Stimulated activated CD4-positive, alpha-beta T cell treated with anti-CD3 and anti-CD28 coated beads, Interleukin-2, amount 100 ng/mL, for 48 hours (primary cell): ENCODE measurements around the gene GLB1L2.

Experiments used
- DNase-seq, 2 donors: peaks; one replicate each; pipeline ENCODE4 v3.0.0-alpha.2; 2020

The GLB1L2 gene

DNA sequence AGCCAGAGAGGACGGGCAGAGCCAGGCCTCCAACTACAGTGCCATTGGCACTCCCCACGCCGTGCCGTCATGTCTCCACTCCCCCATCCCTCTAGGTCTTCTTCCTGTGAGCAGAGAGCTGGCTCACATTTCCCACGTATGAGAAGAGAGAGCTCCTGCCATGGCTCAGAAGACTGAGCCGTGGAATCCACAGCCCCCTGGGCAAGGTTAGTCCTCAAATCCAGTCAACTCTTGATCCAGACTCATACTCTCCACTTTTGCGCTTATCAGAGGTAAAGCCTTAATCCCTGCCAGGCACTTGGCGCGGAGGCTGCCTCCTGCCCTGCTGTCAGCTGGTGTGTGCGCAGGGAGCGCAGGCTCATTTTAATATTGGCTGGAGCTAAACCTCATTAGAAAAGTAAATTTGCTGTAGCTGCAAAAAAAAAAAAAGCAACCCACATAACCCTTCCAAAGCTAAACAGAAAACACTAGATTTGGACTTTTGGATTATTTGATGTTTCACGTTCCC is 75.6 kb downstream of the GLB1L2 start:
- no peak for DNase-seq

DNA sequence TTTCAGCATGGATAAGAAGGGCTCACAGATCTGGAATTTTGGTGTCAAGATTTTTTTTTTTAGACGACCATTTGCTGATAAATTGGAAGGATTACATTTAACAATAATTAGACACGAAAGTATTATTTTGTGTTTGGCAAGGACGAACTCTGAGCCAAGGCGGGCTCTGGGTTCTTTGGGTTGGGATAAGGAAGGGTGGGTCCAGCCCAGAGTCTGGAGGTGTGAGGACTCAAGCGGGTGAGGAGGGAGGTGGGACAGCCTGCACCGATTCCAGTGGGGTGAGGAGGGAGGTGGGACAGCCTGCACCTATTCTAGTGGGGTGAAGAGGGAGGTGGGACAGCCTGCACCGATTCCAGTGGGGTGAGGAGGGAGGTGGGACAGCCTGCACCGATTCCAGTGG is 76.1 kb downstream of the GLB1L2 start:
- no peak for DNase-seq

DNA sequence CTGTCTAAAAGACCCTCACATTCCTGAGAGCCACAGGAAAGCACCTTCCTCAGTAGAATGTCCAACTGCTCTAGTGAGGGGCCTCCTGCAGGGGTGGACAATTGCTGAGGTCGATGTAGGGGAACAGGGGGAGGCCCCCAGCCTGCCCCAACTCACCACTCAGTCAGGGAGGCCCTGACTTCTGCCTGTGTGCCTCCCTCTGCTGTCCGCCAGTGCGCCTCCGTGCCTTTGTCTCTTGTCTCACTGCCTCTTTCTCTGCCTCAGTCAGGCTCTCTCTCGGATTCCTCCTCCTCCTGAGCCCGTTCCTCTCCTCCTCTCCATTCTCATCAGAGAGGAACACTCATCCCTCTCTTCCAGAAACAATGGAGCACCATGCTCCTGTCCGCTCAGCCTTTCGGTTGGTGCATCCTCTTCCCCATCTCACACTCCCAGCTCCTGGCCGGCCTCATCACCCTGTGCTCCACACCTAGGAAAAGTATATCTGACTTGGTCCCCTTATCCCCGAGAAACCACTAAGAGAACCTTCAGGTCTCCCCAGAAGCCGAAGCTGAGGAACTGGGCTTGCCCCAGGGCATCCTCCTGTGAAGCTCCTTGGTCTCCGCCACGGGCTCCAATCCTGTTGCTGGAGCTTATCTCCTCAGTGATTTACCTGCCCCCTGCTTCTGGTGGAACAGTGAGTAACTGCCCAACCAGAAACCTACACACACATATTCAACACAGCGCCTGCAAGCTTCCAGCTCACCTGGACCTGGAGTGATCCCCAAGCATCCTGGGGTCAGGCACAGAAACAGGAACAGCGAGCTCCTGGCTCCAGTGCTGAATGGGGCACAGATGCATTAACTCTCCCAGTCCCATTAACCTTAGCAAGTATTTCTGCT is 78.0 kb downstream of the GLB1L2 start:
- no peak for DNase-seq

DNA sequence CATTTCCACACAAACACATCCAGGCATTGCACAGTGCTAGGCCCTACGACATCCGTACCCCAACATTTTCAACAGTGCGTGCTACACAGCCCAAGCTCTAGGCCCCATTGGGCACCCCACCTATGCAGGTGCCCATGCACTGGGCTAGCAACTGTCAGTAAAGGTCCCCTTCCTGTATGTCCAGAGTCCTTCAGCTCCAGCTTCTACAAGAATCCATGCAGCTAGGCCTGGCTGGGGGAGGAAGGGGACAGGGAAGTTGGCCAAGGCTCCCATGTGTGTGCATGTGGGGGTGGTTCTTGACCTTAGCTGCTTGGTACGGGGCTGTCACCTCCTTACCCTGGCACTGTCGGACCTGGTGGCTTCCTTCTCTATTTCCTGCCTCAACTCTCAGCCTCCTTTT is 79.0 kb downstream of the GLB1L2 start:
- no peak for DNase-seq

DNA sequence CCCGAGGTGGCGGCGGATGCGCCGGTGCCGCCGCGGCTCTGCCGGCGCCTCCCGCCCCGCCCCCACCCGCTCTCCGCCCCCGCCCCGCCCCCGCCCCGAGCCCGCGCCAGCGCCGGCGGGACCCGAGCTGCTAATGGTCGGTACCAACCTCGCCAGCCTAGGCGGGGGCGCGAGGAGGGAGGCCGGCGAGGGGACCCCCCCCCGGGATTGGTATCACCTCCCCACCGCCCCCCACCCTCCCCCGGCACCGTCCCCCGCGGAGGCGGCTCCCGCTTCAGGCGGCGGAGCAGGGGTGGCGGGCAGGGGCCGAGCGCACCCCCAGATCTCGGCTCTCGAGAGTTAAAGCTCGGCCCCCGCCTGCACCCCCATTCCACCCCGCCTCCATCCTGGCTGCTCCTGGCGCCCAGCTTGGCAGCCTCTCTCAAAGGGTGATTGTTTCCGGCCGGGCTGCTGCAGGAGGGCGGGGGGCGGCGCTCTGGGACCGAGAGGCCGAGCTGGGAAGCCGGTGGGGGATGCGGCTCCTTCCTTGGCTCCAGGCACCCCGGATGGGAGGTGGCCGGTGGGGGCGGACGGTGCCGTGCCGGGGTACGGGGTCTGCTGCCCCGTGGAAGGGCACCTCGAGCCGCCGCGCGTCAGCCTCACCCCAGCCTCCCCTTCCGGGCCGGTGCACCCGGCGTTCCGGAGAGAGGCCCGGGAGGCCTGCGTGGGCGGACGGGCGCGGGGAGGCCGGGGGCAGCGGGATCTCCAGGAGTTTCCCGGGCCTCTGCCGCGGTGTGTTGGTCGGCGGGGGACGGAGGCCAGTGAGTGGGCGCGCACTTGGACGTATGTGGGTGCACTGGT is 80.6 kb downstream of the GLB1L2 start, which contains the start of gene B3GAT1:
TSS of gene B3GAT1 (minus strand) at position 40 of the 840 bp plus-strand sequence. CDS start 24,583 bp downstream, outside the sequence.
- DNase-seq = peak in 1 of 2 donors; percentile 7

DNA sequence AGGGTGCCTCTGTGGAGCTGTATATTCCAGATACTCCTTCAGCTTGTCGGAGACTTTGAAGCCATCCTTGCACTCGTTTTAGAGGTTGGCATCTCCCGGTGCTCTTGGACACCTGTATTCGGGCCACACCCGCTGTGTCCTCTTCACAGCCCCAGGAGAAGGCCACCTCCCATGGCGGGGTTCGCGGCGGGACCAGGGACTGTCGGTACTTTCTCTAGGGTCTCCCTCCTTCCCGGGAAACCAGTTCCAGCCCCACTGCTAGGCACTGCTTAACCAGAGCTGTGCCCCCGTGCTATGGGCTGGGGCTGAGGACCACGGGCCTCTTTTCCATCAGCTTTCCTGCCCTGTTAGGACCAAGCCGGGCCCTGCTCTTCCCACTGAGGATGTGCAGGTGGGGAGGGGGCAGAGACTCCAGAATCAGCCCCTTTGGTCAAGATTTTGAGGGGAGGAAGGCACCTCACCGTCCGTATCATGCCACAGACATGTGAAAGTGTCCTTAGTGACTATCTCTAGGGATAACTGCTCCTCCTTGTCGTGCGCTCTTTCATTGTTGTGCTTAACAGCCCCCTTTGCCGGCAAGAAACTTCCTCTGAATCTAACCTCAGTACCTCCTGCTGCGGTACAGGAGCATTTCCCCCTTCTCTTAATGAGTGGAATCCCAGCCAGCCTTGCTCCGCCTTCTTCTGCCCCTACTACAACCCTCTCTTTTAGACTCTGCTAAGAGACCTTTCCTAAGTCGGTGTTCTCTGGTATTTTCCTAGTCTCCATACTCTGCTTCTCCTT is 81.4 kb downstream of the GLB1L2 start:
- no peak for DNase-seq

DNA sequence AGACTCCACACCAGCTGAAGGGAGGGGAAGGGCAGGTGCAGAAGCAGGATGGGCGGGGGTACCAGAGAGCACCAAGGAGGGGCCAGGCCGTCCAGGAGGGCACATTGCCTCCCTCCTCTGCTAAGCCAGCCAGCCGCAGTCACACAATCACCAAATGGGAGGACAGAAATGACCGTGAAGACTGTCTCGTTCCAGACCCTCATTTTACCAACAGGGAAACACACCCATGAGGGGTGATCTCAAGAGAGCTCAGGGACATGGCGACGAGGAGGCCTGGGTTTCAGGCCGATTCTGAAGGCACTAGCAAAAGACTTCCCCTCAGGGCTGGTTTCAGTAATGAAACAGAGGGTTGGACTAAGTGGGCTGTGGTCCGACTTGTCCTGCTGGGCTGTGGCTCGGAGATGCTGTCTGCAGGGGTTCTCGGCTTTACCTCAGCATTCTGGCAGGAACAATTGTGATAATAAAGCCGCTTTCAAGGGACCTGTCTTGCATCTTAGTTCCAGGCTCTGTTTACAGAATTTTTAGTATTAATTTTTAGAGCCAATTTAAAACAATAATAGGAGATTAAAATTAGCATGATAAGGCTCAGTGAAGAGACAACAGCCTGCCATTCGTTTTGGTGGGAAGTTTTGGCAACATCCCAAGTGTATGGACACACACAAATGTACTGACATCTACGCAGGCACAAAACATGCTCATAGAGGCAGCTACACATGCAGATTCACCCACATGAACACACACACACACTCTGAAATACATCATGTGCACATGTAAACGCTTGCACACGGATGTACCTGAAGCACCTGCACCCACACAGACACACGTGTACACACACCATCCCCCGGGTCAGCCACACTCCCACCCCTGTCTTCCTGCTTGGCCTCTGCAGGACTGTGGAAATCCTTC is 82.3 kb downstream of the GLB1L2 start:
- DNase-seq = no peak

DNA sequence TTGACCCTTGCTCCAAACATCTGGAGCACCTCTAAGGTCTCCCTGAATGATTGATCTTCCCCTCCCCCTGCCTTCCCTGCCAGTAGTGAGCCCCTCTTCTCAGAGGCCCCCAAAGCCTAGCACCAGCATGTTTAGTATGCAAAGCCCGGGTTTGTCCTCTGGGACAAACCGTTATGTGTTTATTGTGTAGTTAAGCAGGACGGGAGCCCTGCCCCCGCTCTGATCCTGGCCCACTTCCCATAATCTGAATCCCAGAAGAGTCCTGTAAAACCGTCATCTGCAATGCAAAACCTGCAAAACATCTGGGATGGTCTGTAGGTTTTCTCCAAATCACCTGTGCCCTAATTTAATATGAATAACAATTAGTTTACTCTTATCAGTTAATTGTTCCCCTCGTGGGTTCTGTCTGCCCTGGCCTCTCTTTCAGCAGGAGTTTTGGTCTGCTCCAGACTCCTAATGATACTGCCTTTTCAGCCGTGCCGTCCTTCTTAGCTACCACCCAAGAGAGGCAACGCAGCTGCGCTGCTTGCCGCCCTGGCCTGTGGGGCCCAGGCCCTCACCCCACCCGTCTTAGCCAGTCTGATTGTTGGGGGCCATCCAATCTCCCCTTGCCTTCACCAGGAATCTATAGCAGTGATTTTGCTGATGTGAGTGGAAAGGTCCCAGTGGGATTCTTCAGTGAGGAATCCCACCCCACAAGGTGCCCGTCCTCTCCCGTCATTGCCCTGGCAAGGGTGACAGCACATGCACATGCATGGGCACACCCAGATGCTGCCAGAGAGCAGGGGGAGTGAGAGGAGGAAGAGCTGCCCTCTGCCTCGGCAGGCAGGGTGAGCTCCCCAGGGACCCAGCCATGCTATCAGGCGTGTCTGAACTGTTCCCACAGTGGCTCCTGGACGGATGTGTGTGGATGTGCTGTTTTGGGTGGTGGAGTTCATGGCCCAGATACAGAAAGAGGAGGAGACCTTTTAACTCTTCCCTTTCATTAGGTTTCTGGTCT is 83.3 kb downstream of the GLB1L2 start:
- no peak for DNase-seq

DNA sequence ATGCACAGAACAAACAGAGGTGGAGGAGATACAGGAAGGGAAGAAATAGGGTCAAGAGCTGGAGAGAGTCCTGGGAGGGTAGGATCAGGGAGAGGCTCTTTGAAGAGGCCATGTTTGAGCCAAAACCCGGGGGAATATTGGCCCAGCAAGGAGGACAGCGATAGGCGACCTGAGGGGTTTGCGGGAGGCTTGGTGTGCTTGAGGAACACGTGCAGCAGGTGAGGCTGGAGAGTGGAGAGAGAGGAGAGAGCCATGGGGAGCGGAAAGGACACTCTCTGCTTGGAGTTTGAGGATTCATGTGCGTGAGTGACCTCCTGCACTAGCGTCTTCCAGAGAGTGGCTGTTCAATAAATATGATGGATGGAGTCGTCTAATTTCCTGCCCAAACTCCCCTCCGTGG is 84.9 kb downstream of the GLB1L2 start:
- DNase-seq = no peak

DNA sequence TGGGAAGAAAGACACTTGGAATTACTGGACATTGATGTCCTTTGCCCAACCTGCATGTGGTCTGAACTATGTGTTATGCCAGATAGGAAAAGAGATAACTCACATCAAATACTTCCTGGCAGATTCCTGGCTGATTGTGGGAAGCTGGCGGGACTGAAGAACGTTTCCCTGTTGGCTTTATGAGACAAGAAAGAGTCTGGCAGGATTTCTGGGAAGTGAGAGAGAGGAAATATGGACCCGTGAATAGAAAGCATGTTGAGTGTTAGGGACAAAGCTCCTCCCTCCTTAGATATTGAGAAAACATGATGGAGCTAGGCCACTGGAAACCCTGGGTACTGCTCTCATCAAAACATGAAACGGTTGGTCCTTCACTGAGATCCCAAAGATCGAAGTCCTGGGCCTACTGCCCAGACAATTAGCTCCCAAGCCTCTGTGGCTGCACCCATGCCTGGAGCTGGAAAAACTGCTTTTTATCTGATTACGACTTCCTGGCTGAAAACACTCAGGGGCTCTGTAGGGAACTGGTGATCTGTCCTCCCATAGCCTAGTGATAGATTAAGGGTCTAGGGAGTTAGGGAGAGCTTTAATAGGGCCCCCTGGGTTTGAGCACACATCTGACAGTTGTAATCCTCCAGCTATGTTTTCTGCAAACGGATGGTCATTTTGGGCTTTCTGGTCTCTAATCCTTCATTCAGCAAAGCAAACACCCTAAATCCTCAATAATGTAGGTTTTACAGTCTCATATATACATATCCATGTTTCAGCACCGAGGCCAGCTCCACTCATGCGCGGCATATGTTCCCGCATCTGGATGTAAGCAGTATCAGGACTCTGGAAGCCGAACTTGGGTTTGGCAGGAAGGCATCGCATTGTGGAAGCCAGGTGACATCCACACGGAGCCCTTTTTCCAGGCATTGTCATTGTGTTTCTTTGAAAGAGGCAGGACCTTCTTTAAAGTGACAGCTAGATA is 86.4 kb downstream of the GLB1L2 start:
- DNase-seq = no peak

DNA sequence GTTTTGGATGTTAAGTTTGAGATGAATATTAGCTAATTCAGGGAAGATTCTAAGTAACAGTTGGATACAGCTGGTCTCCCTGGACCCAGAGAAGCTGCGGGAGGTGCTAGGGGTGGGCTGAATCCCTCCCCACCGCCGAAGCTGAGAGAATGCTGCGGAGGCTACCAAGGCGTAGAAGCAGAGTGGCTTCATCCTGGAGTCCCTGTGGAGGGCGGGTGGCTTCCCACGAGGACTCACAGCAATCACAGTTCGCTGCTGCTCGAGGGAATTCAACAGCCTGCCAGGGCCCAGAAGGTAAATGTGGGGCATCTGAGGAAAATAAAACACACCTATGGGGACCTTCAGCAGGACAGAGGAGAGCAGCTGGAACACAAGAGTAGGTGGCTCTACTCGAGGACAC is 91.3 kb downstream of the GLB1L2 start:
- DNase-seq = no peak

DNA sequence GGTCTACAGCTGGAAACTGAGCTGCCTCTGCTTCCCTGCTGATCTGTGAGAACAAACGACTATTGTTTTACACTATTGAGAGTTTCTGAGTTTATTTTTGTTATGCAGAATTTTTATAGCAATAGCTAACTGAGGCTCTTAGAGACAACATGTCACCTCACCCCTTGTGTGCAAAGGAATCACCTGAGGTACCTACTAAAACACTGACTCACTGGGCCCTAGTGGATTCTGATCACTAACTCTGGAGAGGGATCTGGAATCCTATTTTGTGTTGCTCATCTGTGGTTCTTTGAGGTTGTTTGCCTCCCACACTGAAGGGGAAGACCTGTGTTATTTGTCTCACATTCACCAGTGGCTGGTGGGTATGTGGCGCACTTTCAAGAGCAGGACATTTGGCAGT is 93.6 kb downstream of the GLB1L2 start:
- no peak for DNase-seq
